Superior temporal gyrus (tissue), 1 donor: Measurements from ENCODE around the gene MYO3B.
"Not testable (repeated sequence)": the region's sequence is repeated elsewhere in the genome, so short reads cannot be mapped to it uniquely, and the experiment has no call there.

Experiments
- DNase-seq: peaks from one replicate; pipeline ENCODE4 v3.0.0-alpha.2; 2016; ENCODE audit errors: extremely low spot score

The MYO3B gene

DNA sequence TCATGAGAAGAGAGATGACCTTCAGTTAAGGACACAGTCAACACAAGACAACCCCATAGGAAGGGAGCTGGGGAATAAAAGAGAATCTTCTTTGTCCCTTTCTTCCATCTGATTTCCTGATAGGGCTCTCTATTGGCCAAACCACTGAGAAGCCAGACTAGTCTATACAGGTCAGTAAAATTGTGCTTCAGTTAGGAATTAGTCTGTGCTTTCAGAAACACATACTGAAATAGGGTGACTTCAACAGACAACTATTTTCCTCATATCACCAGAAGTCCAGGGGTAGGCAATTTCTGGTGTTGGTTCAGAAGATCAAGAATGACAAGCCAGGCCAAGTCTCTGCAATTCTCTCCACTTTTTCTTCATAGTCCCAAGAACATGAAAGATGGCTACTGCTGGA lies 385.5 kb downstream of the MYO3B start:
- no peak for DNase-seq

- no peak for DNase-seq
These were observed 388.2 kb downstream of the MYO3B start for GRCh38 chr2:170566138-170566537.

- no peak for DNase-seq
These were observed 389.5 kb downstream of the MYO3B start for GRCh38 chr2:170567429-170567828.

- DNase-seq: no peak
These were observed 390.6 kb downstream of the MYO3B start for GRCh38 chr2:170568511-170568910.

- no peak for DNase-seq
These were observed 393.7 kb downstream of the MYO3B start for GRCh38 chr2:170571612-170572011.

GRCh38 chr2:170573671-170574070 lies 395.7 kb downstream of the MYO3B start:
- DNase-seq: no peak

DNA sequence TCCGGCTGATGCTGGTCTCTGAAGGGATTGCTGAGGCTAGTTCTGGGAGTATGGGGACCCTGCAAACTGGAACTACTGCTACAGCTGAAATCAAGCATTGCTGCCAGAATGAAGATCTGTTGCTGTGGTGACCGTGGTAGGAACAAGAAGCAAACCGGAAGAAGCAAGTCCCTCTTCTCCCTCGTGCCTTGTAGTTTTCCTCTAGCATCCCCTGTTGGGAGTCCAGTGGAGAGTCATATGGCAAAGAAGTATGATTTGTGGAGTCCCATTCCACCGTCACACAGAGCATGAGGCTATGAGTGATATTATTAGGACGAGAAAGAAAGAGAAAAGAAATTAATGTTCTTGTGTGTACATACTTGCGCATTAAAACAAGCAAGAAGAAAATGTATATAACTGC lies 398.3 kb downstream of the MYO3B start:
- peak; percentile 21 for DNase-seq

- no peak for DNase-seq
These were observed 399.4 kb downstream of the MYO3B start for GRCh38 chr2:170577356-170577755.

GRCh38 chr2:170578606-170579005 lies 400.7 kb downstream of the MYO3B start:
- DNase-seq: no peak

GRCh38 chr2:170579511-170579910 lies 401.6 kb downstream of the MYO3B start:
- no peak for DNase-seq

GRCh38 chr2:170582313-170582712 lies 404.4 kb downstream of the MYO3B start:
- DNase-seq: no peak

- DNase-seq: no peak
These were observed 405.0 kb downstream of the MYO3B start for GRCh38 chr2:170582751-170583463.

GRCh38 chr2:170585067-170585466 lies 407.1 kb downstream of the MYO3B start:
- no peak for DNase-seq

DNA sequence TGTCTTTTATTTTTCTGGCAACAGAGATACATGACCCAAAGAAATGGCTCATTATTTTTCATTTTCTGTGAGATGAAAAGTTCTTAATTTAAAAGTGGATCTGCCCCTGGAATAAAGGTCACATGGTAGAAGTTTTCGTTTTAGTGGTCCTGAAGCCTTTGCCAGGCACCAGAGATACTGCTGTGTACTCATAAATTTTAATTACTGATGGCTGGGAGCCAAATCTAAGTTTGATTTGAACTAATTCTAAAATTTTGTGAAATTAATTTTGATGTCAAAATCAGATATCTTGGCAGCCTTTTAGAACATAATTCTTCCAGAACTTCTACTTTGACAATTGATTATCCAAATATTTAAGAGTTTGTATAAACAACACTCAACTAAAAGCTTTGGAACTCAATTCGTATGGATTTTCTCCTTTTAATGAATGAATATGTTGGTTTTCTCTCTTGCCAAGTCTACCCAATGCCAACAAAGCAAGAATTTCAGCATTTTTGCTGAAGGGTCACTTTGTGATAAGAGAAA lies 408.7 kb downstream of the MYO3B start:
- no peak for DNase-seq

- no peak for DNase-seq
These were observed 409.2 kb downstream of the MYO3B start for GRCh38 chr2:170587117-170587516.

DNA sequence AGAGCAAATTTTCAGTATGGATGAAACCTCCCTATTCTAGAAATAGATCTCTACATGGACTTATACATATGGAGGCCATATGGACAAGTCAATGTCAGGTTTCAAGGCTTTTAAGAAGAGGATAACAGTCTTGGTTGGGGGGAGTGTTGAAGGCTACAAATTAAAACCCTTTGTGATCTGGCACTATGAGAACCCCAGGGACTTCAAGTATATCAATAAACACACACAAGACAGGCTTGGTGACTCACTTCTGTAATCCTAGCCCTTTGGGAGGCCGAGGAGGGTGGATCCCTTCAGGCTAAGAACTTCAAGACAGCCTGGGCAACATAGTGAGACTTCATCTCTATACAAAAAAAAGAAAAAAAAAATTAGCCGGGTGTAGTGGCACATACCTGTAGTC lies 410.0 kb downstream of the MYO3B start:
- DNase-seq: no peak

GRCh38 chr2:170588729-170589128 lies 410.8 kb downstream of the MYO3B start:
- DNase-seq: no peak

GRCh38 chr2:170596576-170596975 lies 418.6 kb downstream of the MYO3B start:
- DNase-seq: no peak

GRCh38 chr2:170598067-170598395 lies 420.1 kb downstream of the MYO3B start:
- no peak for DNase-seq

DNA sequence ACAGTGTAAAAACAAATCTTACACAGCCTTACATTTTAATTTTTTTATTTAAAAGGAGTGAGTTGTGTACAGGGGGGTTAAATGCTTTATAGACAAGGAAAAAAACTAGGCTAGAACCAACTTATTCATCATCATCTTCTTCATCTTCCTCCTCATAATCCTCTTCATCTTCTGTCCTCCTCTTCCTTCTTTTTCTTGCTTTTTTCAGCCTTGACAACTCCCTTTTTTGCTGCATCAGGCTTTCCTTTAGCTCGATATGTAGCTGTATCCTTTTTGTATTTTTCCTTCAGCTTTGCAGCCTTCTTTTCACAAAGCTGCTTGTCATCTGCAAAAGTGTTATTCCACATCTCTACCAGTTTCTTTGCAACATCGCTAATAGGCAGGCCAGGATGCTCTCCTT lies 423.5 kb downstream of the MYO3B start:
- no peak for DNase-seq

DNA sequence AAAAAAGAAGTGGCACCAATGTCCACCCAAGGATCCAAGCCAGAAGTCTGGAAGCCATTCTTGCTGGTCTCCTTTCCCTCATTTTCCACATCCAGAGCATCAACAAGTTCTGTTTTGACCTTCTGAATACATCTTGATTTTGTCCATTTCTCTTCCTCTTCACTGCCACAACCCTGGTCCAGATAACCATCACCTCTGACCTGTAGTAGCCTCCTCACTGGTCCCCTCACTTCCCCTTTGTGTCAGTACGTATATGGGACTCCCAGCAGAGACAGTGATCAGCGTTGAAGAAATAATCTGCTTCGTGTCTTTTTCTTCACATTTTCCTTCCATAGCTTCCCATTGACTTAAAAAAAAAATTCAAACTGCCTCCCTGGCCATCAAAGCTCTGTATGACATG lies 427.9 kb downstream of the MYO3B start:
- DNase-seq: no peak

DNA sequence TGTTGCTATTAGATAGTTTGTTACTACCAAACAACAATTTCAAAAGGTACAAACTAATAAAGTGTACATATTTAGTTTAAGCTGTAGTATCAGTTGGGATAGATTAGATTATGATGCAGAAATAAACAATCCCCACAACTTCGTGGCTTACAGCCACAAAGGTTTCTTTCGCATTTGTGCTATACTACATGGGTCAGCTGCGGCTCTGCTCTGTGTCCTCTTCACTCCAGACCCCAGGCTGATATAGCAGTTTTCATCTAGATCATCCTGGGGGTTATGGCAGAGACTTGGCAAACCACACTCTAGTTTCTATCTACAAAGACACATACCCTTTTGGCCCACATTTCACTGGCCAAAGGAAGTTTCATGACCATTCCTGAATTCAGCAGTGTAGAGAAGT lies 429.2 kb downstream of the MYO3B start:
- DNase-seq: no peak

DNA sequence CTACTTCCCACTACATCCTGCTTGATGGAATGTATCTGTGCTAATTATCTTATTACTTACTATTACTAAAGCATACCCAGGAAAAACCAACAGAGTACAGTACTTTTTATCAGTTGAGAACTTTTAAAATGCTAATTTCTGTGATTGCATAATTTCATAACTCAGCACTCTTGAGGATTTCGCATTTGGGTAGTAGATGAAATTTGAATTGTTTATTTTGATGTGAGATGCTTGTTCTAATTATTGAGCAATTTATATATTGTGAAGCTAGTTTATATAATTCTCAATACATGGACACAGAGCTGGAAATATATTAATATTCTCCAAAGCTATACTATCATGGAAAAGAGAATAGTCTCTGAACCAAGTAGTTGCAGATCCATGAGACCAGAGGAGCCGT lies 432.7 kb downstream of the MYO3B start:
- no peak for DNase-seq

- DNase-seq: not testable (repeated sequence)
These were observed 441.0 kb downstream of the MYO3B start for GRCh38 chr2:170618948-170619347.
